ENCODE data around the gene PITRM1.
"Not testable (repeated sequence)": the region's sequence is repeated elsewhere in the genome, so short reads cannot be mapped to it uniquely, and the experiment has no call there.

Gene PITRM1

DNA sequence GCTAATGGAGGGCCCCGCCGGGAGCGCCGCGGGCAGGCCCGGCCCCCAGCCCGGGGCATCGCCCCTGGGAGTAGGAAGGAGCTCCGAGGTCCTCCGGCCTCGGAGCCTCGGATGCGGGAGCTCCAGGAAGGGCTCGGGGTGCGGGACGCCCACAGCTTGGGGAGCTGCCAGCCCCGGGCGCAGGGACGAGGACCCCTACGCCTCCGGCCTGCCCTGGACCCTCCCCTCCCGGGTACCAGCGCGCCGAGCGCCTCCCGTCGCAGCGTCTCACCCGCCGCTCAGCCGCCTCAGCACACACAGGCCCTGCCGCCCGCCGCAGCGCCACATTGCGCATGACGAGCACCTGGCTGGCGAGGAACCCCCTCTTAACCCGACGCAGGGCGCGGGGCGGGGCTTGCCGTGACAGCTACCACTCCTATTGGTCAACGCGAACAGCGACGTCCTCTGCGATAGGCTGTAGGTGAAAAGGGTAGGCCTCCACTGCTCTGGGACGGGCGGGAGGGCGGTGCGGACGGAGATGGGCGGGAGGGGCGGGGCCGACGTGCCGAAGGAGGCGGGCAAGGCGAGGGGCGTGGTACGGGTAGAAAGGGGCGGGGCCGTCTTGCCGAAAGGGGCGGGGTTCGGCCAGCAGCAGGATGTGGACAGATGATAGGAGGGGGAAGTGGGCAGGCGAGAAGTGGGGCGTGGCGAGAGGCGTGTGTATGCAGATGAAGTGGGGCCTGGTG is at the start of gene PITRM1:
Gene PITRM1 (minus strand): TSS at position 337 of the 725 bp plus-strand sequence. CDS start 10 bp downstream, at position 327.
- DNase-seq (ENCODE audit: low read depth): peak; percentile 98

DNA sequence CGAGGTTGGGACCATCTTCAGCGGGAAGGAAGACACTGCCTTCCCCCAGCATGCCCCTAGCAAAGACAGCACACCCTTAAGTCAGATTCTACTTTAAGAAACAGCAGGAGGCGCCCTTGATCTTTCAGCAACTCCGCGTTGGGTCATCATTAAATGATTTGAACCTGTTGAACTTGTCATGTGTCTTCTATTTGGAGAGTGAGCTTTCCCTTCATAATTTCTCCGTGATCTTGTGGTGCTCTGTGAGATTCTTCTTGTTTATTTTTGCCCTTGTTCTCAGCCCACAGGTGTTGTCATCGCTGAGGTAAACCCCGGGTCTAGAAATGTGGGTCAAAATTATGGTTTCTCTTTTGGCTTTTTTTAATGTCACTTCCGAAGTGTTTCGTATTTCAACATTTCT is 49.5 kb upstream of the PITRM1 start:
- no peak for DNase-seq (ENCODE audit: low read depth)

DNA sequence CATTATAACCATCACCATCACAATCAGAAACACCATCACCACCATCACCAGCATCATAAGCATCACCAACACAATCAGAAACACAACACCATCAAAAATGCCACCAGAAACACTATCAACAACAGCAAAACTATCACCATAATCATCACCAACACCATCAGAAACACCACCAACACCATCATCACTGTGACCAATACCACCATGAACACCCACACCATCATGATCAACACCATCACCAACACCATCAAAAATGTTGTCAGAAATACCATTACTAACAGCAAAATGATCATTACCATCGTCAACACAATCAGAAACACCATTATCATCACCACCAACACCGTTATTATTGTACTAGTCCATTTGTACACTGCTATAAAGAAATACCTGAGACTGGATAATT is 49.0 kb upstream of the PITRM1 start:
- DNase-seq (ENCODE audit: low read depth): not testable (repeated sequence)

- no peak for DNase-seq (ENCODE audit: low read depth)
Observed at GRCh38 chr10:3220853-3221252, 48.3 kb upstream of the PITRM1 start.

DNA sequence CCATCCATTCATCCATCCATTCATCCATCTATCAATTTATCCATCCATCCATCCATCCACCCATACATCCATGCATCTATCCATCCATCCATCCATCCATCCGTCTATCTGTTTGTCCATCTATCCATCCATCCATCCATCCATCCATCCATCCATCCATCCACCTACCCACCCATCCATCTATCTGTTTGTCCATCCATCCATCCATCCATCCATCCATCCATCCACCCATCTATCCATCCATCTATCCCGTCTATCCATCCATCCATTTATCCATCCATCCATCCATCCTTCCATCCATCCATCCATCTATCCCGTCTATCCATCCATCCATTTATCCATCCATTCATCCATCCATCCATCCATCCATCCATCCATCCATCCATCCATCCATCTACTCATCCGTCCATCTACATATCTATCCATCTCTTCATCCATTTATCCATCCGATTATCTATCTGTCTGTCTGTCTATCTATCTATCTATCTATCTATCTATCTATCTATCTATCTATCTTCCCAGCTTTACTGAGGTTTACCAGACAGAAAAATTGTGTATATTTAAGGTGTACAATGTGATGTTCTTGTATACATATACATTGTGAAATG is 46.5 kb upstream of the PITRM1 start:
- DNase-seq (ENCODE audit: low read depth): not testable (repeated sequence)

DNA sequence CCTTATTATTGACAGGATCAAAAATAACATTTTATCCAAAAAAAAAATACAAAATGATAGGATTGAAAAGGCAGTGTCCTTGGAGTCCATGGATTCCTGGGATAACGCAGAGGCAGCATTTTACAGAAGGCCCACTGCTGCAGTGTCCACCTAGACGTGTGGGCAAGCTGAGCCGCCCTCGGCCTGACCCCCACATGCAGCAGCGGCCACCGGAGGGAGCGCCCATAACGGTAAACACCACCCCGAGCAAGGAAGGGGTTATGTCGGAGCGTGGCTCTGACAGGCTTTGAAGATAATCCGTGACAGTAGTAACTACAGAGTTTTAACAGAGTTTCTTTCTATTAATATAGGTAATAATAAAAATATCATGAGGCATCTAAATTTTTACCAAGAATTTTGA is 45.3 kb upstream of the PITRM1 start:
- DNase-seq (ENCODE audit: low read depth): no peak

GRCh38 chr10:3217301-3217700 is 44.7 kb upstream of the PITRM1 start:
- no peak for DNase-seq (ENCODE audit: low read depth)

DNA sequence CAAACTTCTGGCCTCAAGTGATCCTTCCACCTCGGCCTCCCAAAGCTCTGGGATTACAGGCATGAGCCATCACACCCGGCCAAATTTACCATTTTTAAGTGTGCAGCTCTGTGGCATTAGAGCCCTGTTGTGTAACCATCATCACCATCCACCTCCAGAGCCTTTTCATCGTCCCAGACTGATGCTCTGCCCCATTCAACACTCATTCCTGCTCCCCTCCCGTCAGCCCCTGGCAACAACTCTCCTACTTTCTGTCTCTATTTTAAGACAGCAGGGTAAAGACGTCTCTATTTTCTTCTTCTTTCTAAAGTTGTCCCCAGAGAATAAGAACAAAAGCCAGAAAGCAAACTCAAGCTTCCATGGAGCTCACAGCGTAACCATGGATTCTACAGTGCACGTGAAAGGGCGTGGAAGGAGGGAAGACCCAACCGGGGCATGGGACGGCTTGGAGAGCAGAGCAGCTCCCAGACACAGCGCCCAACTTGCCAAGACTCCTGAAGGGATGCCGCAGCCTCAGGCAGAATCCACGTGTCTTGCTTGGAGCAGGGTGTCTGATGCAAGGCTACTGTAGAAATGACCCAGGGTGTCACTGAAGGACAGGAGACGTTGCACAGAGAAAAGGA is 42.7 kb upstream of the PITRM1 start:
- no peak for DNase-seq (ENCODE audit: low read depth)

- no peak for DNase-seq (ENCODE audit: low read depth)
Observed at GRCh38 chr10:3213758-3214515, 41.4 kb upstream of the PITRM1 start.

DNA sequence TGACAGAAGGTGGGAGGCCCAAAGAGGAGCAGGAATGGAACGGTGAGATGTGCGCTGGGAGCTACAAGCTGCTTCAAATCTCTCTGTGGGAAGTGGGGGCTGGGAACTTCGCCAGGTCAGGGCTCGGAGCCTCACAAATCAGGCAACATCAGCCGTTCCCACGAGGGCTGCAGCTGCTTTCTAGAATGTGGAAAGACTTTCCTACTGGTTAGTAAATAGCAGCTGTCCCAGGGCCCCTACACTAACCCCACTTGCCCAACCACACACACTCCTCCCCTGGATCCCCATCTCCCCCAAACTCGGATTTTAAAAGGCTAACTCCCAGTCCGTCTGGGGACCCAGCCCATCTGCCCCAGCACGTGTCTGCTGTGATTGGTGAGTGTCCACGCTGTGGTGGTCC is 40.6 kb upstream of the PITRM1 start:
- no peak for DNase-seq (ENCODE audit: low read depth)

- no peak for DNase-seq (ENCODE audit: low read depth)
Observed at GRCh38 chr10:3210251-3210877, 37.8 kb upstream of the PITRM1 start.

DNA sequence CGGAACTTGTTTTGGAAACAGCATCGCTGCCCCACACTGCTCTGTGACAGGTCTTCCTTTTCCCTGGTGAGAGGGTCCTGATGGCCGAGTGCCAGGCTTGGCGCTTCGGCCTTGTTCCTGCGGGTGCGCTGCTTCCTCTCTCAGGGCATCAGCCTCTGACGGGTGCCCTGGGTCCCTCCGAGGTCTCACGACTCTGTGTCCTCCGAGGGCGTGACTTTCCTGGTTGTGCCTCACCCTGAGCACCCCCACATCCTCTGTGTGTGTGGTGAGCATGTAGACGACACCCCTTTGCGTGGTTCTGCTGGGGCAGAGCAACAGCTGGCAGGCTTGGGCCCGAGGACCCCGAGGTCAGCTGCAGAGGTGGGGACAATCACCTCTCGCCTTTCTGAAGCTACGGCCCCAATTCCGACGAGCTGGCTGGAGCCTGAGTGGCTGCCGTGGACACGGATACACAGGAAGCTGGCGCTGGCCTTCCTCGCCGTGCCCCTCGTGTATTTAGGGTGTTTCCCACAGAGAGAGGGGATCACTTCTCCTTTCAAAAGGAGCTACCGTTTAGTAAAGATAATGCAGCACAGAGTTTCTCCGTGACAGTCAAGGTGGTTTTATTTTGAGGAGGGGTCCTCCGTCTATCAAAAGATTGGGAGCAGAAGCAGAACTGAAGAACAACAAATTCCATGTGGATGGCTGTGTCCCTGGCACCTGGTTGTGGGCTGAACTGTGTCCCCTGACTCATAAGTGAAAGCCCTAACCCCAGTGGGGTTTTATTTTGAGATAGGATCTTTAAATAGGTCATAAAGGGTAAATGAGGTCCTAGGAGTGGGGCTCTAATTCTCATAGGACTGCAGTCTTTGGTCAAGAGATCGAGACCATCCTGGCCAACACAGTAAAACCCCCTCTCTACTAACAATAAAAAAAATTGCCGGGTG is 36.2 kb upstream of the PITRM1 start:
- no peak for DNase-seq (ENCODE audit: low read depth)

DNA sequence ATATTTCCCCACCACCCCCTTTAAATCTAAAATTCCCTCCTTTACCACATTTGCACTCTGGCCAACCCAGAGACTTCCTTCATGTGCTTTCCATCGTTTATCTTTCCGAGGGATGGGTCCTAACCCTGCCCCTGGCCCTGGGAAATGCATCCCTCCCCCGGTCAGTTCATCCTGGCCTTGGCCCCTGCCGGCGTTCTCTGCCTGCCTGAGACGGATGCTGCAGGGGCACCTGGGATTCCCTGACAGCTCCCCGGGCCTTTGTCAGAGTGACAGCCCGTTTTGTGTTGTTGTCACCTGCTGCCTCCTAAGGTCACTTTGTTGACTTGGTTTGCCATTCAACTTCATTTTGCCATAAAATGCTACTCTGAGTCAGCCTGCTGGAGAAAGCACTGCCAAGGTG is 34.8 kb upstream of the PITRM1 start:
- DNase-seq (ENCODE audit: low read depth): no peak

- no peak for DNase-seq (ENCODE audit: low read depth)
Observed at GRCh38 chr10:3206511-3207157, 34.1 kb upstream of the PITRM1 start.

GRCh38 chr10:3203972-3204371 is 31.4 kb upstream of the PITRM1 start:
- no peak for DNase-seq (ENCODE audit: low read depth)

DNA sequence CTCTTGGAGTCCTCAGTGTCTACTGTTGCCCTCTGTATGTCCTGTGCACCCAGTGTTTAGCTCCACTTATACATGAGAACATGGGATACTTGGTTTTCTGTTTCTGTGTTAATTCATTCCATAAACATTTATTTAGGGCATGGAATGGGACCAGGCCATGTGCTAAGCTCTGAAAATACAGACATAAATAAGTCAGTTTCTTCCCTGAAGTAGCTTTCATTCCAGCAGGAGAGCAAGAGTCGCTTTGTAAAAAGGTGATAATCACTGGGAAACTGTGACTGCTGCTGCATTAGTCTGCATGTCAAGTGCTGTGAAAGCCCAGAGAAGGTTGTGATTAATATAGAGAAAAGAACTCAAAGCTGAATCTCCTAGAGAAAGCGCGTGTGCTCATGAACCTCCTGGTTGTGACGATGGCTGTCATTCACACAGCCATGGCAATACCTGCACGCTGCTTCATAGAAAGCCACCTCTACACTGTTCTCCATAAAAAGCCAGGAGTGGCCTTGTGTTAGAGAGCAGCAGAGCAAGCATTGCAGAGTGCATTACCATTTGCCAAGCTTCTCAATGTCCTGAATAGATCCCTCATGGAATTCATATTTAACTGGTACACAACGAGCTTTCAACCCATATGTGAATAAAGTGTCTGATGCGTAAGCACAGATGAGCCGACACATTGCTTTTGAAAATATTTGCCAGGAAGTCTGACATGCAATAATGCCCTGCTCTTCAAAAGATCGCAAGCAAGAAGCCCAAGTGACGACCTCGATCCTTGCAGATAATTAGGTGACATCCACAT is 30.6 kb upstream of the PITRM1 start:
- DNase-seq (ENCODE audit: low read depth): no peak

- DNase-seq (ENCODE audit: low read depth): no peak
Observed at GRCh38 chr10:3201796-3202195, 29.2 kb upstream of the PITRM1 start.

DNA sequence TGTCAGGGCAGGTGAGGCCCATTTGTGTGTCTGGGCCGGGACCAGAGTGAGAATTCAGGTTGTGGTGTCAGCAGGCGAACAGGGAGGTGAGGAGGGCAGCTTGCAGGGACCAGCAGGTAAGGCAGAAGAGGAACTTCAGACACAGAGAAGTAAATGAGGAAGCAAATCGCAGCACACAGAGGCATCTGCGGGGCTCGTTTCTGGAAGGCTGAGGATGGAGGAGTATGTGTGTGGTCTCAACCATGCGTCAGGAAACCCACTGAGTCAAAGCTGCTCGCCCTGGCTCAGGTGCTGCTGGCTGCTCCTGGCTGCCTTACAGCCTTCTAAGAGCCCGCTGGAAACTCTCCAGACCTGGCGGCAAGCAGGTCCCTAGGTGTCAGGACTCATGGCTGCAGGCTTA is 26.9 kb upstream of the PITRM1 start:
- DNase-seq (ENCODE audit: low read depth): no peak

GRCh38 chr10:3198900-3199299 is 26.3 kb upstream of the PITRM1 start:
- DNase-seq (ENCODE audit: low read depth): no peak
